NT2/D1 (cell line): ENCODE measurements around the gene POPDC2.

Experiments
- DNase-seq: peaks from one replicate; pipeline ENCODE4 v3.0.0-alpha.2; 2011; ENCODE audit warnings: low read depth, low spot score
- H3K27me3 ChIP-seq: 2 replicates; pipeline ENCODE4 v1.6.0; 2011; ENCODE audit warnings: mild to moderate bottlenecking; ENCODE audit not compliant: insufficient read length, insufficient read depth
- H3K36me3 ChIP-seq: 2 replicates; pipeline ENCODE4 v1.6.1; 2011; ENCODE audit warnings: mild to moderate bottlenecking, low read length, mixed read lengths; ENCODE audit not compliant: insufficient read depth, insufficient read length
- H3K4me1 ChIP-seq: 2 replicates; pipeline ENCODE4 v1.5.1; 2011; ENCODE audit not compliant: insufficient read depth, insufficient read length
- H3K4me3 ChIP-seq: 2 replicates; pipeline ENCODE4 v1.5.1; 2011; ENCODE audit warnings: low read depth; ENCODE audit not compliant: insufficient read length
- H3K9ac ChIP-seq: 2 replicates; pipeline ENCODE4 v1.6.0; 2011; ENCODE audit warnings: low read depth; ENCODE audit not compliant: insufficient read length
- H3K9me3 ChIP-seq: 2 replicates; pipeline ENCODE4 v1.5.1; 2011; ENCODE audit warnings: mild to moderate bottlenecking, low read length; ENCODE audit not compliant: insufficient read depth
- SUZ12 ChIP-seq: IDR thresholded peaks from 2 replicates; pipeline ENCODE4 v1.6.1; 2011; ENCODE audit not compliant: insufficient read length, insufficient read depth; ENCODE audit errors: extremely low read depth
- YY1 ChIP-seq: IDR thresholded peaks from 2 replicates; pipeline ENCODE4 v1.6.1; 2011; ENCODE audit not compliant: insufficient read length, insufficient read depth
- ZNF274 ChIP-seq: IDR thresholded peaks from 2 replicates; pipeline ENCODE4 v1.6.1; 2011; ENCODE audit warnings: mild to moderate bottlenecking, low read depth, low read length

The POPDC2 gene

DNA sequence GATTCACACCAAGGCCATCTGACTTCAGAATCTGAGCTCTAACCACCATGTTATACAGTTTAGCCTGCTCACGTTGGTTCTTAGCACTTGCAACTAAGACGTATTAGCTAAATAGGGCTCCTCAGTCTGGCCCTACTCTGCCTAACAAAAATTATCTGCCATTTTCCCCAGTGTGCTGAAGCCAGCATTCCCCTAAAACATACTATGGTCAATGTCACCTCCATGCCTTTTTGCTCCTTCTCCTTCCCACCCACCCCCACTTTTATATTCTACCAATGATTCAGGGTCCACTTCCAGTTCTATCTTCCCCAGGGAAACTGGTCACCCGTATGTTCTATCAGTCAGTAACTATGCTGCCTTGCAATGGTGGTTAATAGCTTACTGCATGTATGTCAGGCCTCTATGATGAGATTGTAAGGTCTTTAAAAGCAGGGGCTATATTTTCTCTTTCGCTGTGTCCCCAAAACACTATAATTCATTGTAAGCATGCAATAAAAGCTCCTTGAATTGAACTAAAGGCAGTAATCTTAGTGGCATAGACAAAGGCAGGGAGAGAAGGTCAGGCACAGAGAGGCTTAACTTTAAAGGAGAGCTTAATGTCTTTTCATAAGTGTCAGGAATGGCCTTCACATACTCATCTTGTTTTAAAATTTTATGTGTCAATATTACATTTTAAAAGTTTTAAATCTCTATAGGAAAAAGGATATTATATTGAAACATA is 23.3 kb downstream of the POPDC2 start:
- peaks cover 6% of the 10 kb centered on the region; the same call in 1 of the 2 replicates for H3K9me3 ChIP-seq
- TF ChIP-seq ZNF274 (no peak), YY1 (no peak), SUZ12 (no peak)
- no peak overlapping the region for H3K4me3 ChIP-seq
- DNase-seq = no peak
- H3K27me3 ChIP-seq = no peaks in the 10 kb centered on the region
- no peaks in the 10 kb centered on the region for H3K4me1 ChIP-seq
- no peak overlapping the region for H3K9ac ChIP-seq
- H3K36me3 ChIP-seq = no peaks in the 10 kb centered on the region

- Histone ChIP-seq H3K4me3 (no peak overlapping the region), H3K27me3 (no peaks in the 10 kb centered on the region), H3K36me3 (no peaks in the 10 kb centered on the region), H3K9me3 (peaks cover 2% of the 10 kb centered on the region; the same call in 1 of the 2 replicates), H3K4me1 (no peaks in the 10 kb centered on the region), H3K9ac (no peak overlapping the region)
- DNase-seq = no peak
- TF ChIP-seq SUZ12 = no peak
- TF ChIP-seq YY1 = no peak
- no peak for TF ChIP-seq ZNF274
Measured at GRCh38 chr3:119636249-119636648, 24.1 kb downstream of the POPDC2 start.

GRCh38 chr3:119635719-119636118 is 24.7 kb downstream of the POPDC2 start:
- no peak overlapping the region for H3K4me3 ChIP-seq
- TF ChIP-seq SUZ12 = no peak
- no peak for TF ChIP-seq ZNF274
- TF ChIP-seq YY1 = no peak
- no peaks in the 10 kb centered on the region for H3K27me3 ChIP-seq
- H3K36me3 ChIP-seq = no peaks in the 10 kb centered on the region
- H3K4me1 ChIP-seq = no peaks in the 10 kb centered on the region
- DNase-seq = no peak
- no peak overlapping the region for H3K9ac ChIP-seq
- H3K9me3 ChIP-seq = no peaks in the 10 kb centered on the region

- H3K36me3 ChIP-seq = no peaks in the 10 kb centered on the region
- no peak overlapping the region for H3K9ac ChIP-seq
- no peak for DNase-seq
- TF ChIP-seq SUZ12 = no peak
- TF ChIP-seq YY1 = no peak
- no peak for TF ChIP-seq ZNF274
- no peak overlapping the region for H3K4me3 ChIP-seq
- no peaks in the 10 kb centered on the region for H3K27me3 ChIP-seq
- no peaks in the 10 kb centered on the region for H3K9me3 ChIP-seq
- H3K4me1 ChIP-seq = no peaks in the 10 kb centered on the region
Measured at GRCh38 chr3:119632829-119633228, 27.6 kb downstream of the POPDC2 start.

- no peak overlapping the region for H3K4me3 ChIP-seq
- H3K4me1 ChIP-seq = no peaks in the 10 kb centered on the region
- no peaks in the 10 kb centered on the region for H3K9me3 ChIP-seq
- no peaks in the 10 kb centered on the region for H3K36me3 ChIP-seq
- no peak for TF ChIP-seq YY1
- TF ChIP-seq SUZ12 = no peak
- no peak for TF ChIP-seq ZNF274
- H3K9ac ChIP-seq = no peak overlapping the region
- no peak for DNase-seq
- H3K27me3 ChIP-seq = no peaks in the 10 kb centered on the region
Measured at GRCh38 chr3:119632216-119632615, 28.2 kb downstream of the POPDC2 start.

DNA sequence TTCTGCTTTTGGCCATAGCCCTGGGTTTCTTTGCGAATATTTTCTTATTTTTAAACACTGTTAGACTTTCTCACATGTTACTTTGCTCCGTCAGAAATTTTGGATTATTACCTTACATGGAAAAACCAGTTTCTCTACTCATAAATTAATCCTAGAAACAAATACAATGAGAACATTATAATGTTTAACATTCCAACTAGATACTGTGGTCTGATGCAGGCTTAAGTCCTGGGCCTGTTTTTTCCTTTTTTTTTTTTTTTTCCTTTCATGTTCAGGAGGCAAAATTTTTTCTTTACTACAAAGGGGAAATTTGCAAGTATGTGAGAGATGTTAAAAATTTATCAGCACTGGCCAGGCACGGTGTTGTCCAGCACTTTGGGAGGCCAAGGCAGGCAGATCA is 28.9 kb downstream of the POPDC2 start:
- no peaks in the 10 kb centered on the region for H3K4me1 ChIP-seq
- no peaks in the 10 kb centered on the region for H3K27me3 ChIP-seq
- H3K36me3 ChIP-seq = no peaks in the 10 kb centered on the region
- TF ChIP-seq YY1 (no peak), SUZ12 (no peak), ZNF274 (no peak)
- no peak for DNase-seq
- no peak overlapping the region for H3K4me3 ChIP-seq
- no peaks in the 10 kb centered on the region for H3K9me3 ChIP-seq
- H3K9ac ChIP-seq = no peak overlapping the region

- Histone ChIP-seq H3K9ac (no peak overlapping the region), H3K27me3 (no peaks in the 10 kb centered on the region), H3K9me3 (no peaks in the 10 kb centered on the region), H3K36me3 (no peaks in the 10 kb centered on the region), H3K4me1 (no peaks in the 10 kb centered on the region), H3K4me3 (no peak overlapping the region)
- no peak for TF ChIP-seq YY1
- TF ChIP-seq ZNF274 = no peak
- no peak for TF ChIP-seq SUZ12
- DNase-seq = no peak
Measured at GRCh38 chr3:119630880-119631329, 29.5 kb downstream of the POPDC2 start.
